ENCODE results near the gene SCGB1A1. TPM values are rescaled to one million over a fixed set of nuclear protein-coding genes. Genes with fewer than 3 reads are reported as not detected.

Gene SCGB1A1
- total and polyA plus RNA-seq, 4 donors = 0.61 to 5.0 TPM; not detected in 2

DNA sequence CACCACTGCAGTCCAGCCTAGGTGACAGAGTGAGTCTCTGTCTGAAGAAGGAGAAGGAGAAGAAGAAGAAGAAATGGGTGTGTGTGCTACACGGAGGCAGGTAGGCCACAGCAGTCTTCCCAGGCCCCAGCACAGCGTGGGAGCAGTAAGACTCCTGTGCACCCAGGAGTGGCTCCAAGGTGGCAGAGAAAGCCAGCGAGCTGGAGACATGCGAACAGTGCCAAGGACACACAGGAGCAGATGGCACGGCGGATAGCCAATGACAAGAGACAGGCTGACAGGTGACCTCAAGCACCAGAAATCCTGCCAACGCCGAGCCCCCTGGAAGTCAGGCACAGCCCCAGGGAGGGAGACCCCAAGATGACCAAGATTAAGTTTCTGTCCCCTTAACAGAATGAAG, 9.0 kb upstream of the SCGB1A1 start:
- no peak for ATAC-seq (ENCODE audit: low FRiP score)
- H3K4me3 ChIP-seq (ENCODE audit: low read length in 2 of 2) = no peak overlapping the region
- no peaks in the 10 kb centered on the region for H3K4me1 ChIP-seq (ENCODE audit: control insufficient read depth in 1 of 2, insufficient read depth in 2 of 2, low read length in 2 of 2)
- no peak overlapping the region for H3K27ac ChIP-seq (ENCODE audit: low read depth in 1 of 2, low read length in 2 of 2)
- intact Hi-C loops (cut with DNase I) = no loop called here
- no peaks in the 10 kb centered on the region for H3K27me3 ChIP-seq (ENCODE audit: control insufficient read depth in 1 of 2, insufficient read depth in 2 of 2, low read length in 1 of 2)
- no peak for DNase-seq
- no peaks in the 10 kb centered on the region for H3K9me3 ChIP-seq (ENCODE audit: control insufficient read depth, low read length)
- WGBS, 2 donors = 90 to 94% methylated on average over 8 of the region's 8 CpGs
- H3K36me3 ChIP-seq (ENCODE audit: control insufficient read depth in 1 of 2, insufficient read depth in 2 of 2, low read length in 1 of 2) = no peaks in the 10 kb centered on the region

GRCh38 chr11:62410972-62411371, 7.9 kb upstream of the SCGB1A1 start:
- 80 to 87% methylated on average over 8 of the region's 8 CpGs for WGBS, 2 donors
- no peaks in the 10 kb centered on the region for H3K36me3 ChIP-seq (ENCODE audit: control insufficient read depth in 1 of 2, insufficient read depth in 2 of 2, low read length in 1 of 2)
- no peaks in the 10 kb centered on the region for H3K27me3 ChIP-seq (ENCODE audit: control insufficient read depth in 1 of 2, insufficient read depth in 2 of 2, low read length in 1 of 2)
- no peaks in the 10 kb centered on the region for H3K4me1 ChIP-seq (ENCODE audit: control insufficient read depth in 1 of 2, insufficient read depth in 2 of 2, low read length in 2 of 2)
- DNase-seq (no peak), ATAC-seq (ENCODE audit: low FRiP score) (no peak)
- intact Hi-C loops (cut with DNase I) = no loop called here
- H3K27ac ChIP-seq (ENCODE audit: low read depth in 1 of 2, low read length in 2 of 2) = no peak overlapping the region
- no peak overlapping the region for H3K4me3 ChIP-seq (ENCODE audit: low read length in 2 of 2)
- H3K9me3 ChIP-seq (ENCODE audit: control insufficient read depth, low read length) = no peaks in the 10 kb centered on the region

- Histone ChIP-seq H3K9me3 (ENCODE audit: control insufficient read depth, low read length) (no peaks in the 10 kb centered on the region), H3K4me3 (ENCODE audit: low read length in 2 of 2) (no peak overlapping the region), H3K27ac (ENCODE audit: low read depth in 1 of 2, low read length in 2 of 2) (no peak overlapping the region), H3K27me3 (ENCODE audit: control insufficient read depth in 1 of 2, insufficient read depth in 2 of 2, low read length in 1 of 2) (no peaks in the 10 kb centered on the region), H3K4me1 (ENCODE audit: control insufficient read depth in 1 of 2, insufficient read depth in 2 of 2, low read length in 2 of 2) (no peaks in the 10 kb centered on the region), H3K36me3 (ENCODE audit: control insufficient read depth in 1 of 2, insufficient read depth in 2 of 2, low read length in 1 of 2) (no peaks in the 10 kb centered on the region)
- ATAC-seq (ENCODE audit: low FRiP score) = no peak
- DNase-seq = no peak
- 87% methylated on average over 5 of the region's 5 CpGs for WGBS, 2 donors
- intact Hi-C loops (cut with DNase I) = no loop called here
Observed at GRCh38 chr11:62411524-62411923, 7.3 kb upstream of the SCGB1A1 start.

- H3K27ac ChIP-seq (ENCODE audit: low read depth in 1 of 2, low read length in 2 of 2) = no peak overlapping the region
- H3K4me3 ChIP-seq (ENCODE audit: low read length in 2 of 2) = no peak overlapping the region
- intact Hi-C loops (cut with DNase I) = no loop called here
- DNase-seq = no peak
- no peak for ATAC-seq (ENCODE audit: low FRiP score)
- H3K36me3 ChIP-seq (ENCODE audit: control insufficient read depth in 1 of 2, insufficient read depth in 2 of 2, low read length in 1 of 2) = no peaks in the 10 kb centered on the region
- no peaks in the 10 kb centered on the region for H3K9me3 ChIP-seq (ENCODE audit: control insufficient read depth, low read length)
- no peaks in the 10 kb centered on the region for H3K4me1 ChIP-seq (ENCODE audit: control insufficient read depth in 1 of 2, insufficient read depth in 2 of 2, low read length in 2 of 2)
- 79 to 84% methylated on average over 8 of the region's 8 CpGs for WGBS, 2 donors
- H3K27me3 ChIP-seq (ENCODE audit: control insufficient read depth in 1 of 2, insufficient read depth in 2 of 2, low read length in 1 of 2) = no peaks in the 10 kb centered on the region
Observed at GRCh38 chr11:62413060-62413696, 5.7 kb upstream of the SCGB1A1 start.

DNA sequence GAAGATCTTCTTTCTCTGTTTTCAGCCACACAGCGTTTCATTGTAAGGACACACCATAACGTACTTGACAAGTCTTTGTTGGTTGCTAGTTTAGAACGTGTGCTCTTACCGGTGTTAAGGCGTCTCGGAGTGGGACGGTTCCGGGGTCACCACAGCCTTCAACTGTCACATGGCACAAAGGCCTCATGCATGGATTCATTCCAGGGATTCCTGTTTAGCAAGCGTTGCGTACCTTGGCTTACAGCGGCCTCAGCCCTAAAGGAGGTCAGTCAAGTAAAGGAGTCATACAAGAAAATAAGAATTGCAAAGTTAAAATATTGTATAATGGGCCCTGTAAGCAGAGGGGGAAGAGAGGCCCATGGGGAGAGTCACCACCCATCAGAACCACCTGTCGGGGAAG, 2.2 kb upstream of the SCGB1A1 start:
- WGBS, 2 donors = 90 to 91% methylated on average over 12 of the region's 12 CpGs
- no peaks in the 10 kb centered on the region for H3K36me3 ChIP-seq (ENCODE audit: control insufficient read depth in 1 of 2, insufficient read depth in 2 of 2, low read length in 1 of 2)
- no peaks in the 10 kb centered on the region for H3K27me3 ChIP-seq (ENCODE audit: control insufficient read depth in 1 of 2, insufficient read depth in 2 of 2, low read length in 1 of 2)
- H3K27ac ChIP-seq (ENCODE audit: low read depth in 1 of 2, low read length in 2 of 2) = no peak overlapping the region
- DNase-seq (no peak), ATAC-seq (ENCODE audit: low FRiP score) (no peak)
- H3K9me3 ChIP-seq (ENCODE audit: control insufficient read depth, low read length) = no peaks in the 10 kb centered on the region
- H3K4me3 ChIP-seq (ENCODE audit: low read length in 2 of 2) = no peak overlapping the region
- H3K4me1 ChIP-seq (ENCODE audit: control insufficient read depth in 1 of 2, insufficient read depth in 2 of 2, low read length in 2 of 2) = no peaks in the 10 kb centered on the region
- intact Hi-C loops (cut with DNase I) = no loop called here

GRCh38 chr11:62418136-62418535, 697 bp upstream of the SCGB1A1 start:
- ATAC-seq (ENCODE audit: low FRiP score) = no peak
- H3K4me3 ChIP-seq (ENCODE audit: low read length in 2 of 2) = no peak overlapping the region
- no peaks in the 10 kb centered on the region for H3K9me3 ChIP-seq (ENCODE audit: control insufficient read depth, low read length)
- H3K27ac ChIP-seq (ENCODE audit: low read depth in 1 of 2, low read length in 2 of 2) = no peak overlapping the region
- H3K36me3 ChIP-seq (ENCODE audit: control insufficient read depth in 1 of 2, insufficient read depth in 2 of 2, low read length in 1 of 2) = no peaks in the 10 kb centered on the region
- no peaks in the 10 kb centered on the region for H3K27me3 ChIP-seq (ENCODE audit: control insufficient read depth in 1 of 2, insufficient read depth in 2 of 2, low read length in 1 of 2)
- H3K4me1 ChIP-seq (ENCODE audit: control insufficient read depth in 1 of 2, insufficient read depth in 2 of 2, low read length in 2 of 2) = no peaks in the 10 kb centered on the region
- DNase-seq = no peak
- 89 to 93% methylated on average over 5 of the region's 5 CpGs for WGBS, 2 donors
- intact Hi-C loops (cut with DNase I) = no loop called here

- no peaks in the 10 kb centered on the region for H3K4me1 ChIP-seq (ENCODE audit: control insufficient read depth in 1 of 2, insufficient read depth in 2 of 2, low read length in 2 of 2)
- H3K9me3 ChIP-seq (ENCODE audit: control insufficient read depth, low read length) = no peaks in the 10 kb centered on the region
- no peak overlapping the region for H3K27ac ChIP-seq (ENCODE audit: low read depth in 1 of 2, low read length in 2 of 2)
- 31 to 38% methylated on average over 5 of the region's 5 CpGs for WGBS, 2 donors
- no peaks in the 10 kb centered on the region for H3K36me3 ChIP-seq (ENCODE audit: control insufficient read depth in 1 of 2, insufficient read depth in 2 of 2, low read length in 1 of 2)
- ATAC-seq (ENCODE audit: low FRiP score) (no peak), DNase-seq (no peak)
- H3K4me3 ChIP-seq (ENCODE audit: low read length in 2 of 2) = no peak overlapping the region
- no peaks in the 10 kb centered on the region for H3K27me3 ChIP-seq (ENCODE audit: control insufficient read depth in 1 of 2, insufficient read depth in 2 of 2, low read length in 1 of 2)
- intact Hi-C loops (cut with DNase I) = no loop called here
Observed at GRCh38 chr11:62419314-62419929, 589 bp downstream of the SCGB1A1 start.

DNA sequence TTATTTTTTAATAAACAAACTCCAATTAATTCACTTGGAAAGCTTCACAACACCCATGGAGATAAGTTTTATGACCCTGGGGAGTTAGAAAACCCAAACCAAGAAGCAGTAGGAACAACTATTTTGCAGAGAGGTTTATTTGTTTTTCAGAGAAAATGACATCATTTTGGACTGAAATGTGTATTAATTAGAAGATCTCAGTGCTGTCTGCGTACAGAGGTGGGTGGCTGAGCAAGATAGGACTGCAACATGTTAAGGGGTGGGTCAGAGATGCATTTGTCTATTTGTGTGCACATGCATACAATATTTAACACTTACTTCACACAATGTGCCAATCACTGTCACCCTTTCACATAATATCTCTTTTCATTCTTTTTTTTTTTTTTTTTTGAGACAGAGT, 1.1 kb downstream of the SCGB1A1 start:
- Histone ChIP-seq H3K9me3 (ENCODE audit: control insufficient read depth, low read length) (no peaks in the 10 kb centered on the region), H3K4me1 (ENCODE audit: control insufficient read depth in 1 of 2, insufficient read depth in 2 of 2, low read length in 2 of 2) (no peaks in the 10 kb centered on the region), H3K4me3 (ENCODE audit: low read length in 2 of 2) (no peak overlapping the region), H3K36me3 (ENCODE audit: control insufficient read depth in 1 of 2, insufficient read depth in 2 of 2, low read length in 1 of 2) (no peaks in the 10 kb centered on the region), H3K27me3 (ENCODE audit: control insufficient read depth in 1 of 2, insufficient read depth in 2 of 2, low read length in 1 of 2) (no peaks in the 10 kb centered on the region), H3K27ac (ENCODE audit: low read depth in 1 of 2, low read length in 2 of 2) (no peak overlapping the region)
- DNase-seq = no peak
- intact Hi-C loops (cut with DNase I) = no loop called here
- ATAC-seq (ENCODE audit: low FRiP score) = no peak
- WGBS, 2 donors = 12 to 20% methylated on average over 1 of the region's 1 CpG

- H3K27ac ChIP-seq (ENCODE audit: low read depth in 1 of 2, low read length in 2 of 2) = no peak overlapping the region
Observed at GRCh38 chr11:62420882-62421281, 2.0 kb downstream of the SCGB1A1 start.

More at GRCh38 chr11:62420882-62421281, 2.0 kb downstream of the SCGB1A1 start:
- intact Hi-C loops (cut with DNase I) = no loop called here
- H3K4me3 ChIP-seq (ENCODE audit: low read length in 2 of 2) = no peak overlapping the region
- 96 to 98% methylated on average over 3 of the region's 3 CpGs for WGBS, 2 donors
- no peak for ATAC-seq (ENCODE audit: low FRiP score)
- H3K27me3 ChIP-seq (ENCODE audit: control insufficient read depth in 1 of 2, insufficient read depth in 2 of 2, low read length in 1 of 2) = no peaks in the 10 kb centered on the region
- no peaks in the 10 kb centered on the region for H3K9me3 ChIP-seq (ENCODE audit: control insufficient read depth, low read length)
- no peaks in the 10 kb centered on the region for H3K36me3 ChIP-seq (ENCODE audit: control insufficient read depth in 1 of 2, insufficient read depth in 2 of 2, low read length in 1 of 2)
- H3K4me1 ChIP-seq (ENCODE audit: control insufficient read depth in 1 of 2, insufficient read depth in 2 of 2, low read length in 2 of 2) = no peaks in the 10 kb centered on the region
- no peak for DNase-seq
